Breast epithelium (tissue), 3 donors: ENCODE data around the gene HAND2.

Experiments used
- POLR2A ChIP-seq: fragments of 450-650 bp; IDR thresholded peaks from one replicate; pipeline ENCODE4 v1.6.1; 2016; ENCODE audit warnings: antibody characterized with exemption, mild to moderate bottlenecking, moderate library complexity
- POLR2AphosphoS5 ChIP-seq, 3 donors: sonication (generic); formaldehyde crosslinking; IDR thresholded peaks; one replicate each; pipeline ENCODE4 v1.6.1; 2017; ENCODE audit warnings: antibody characterized with exemption in 3 of 3
- TF ChIP-seq, protein P1 (sequence below), 3 donors: fragments of 450-650 bp; IDR thresholded peaks; one replicate each; pipeline ENCODE4 v1.5.1; 2016 to 2017; ENCODE audit warnings: antibody characterized with exemption in 3 of 3, mild to moderate bottlenecking in 3 of 3, moderate library complexity in 3 of 3

- no peak for TF ChIP-seq POLR2A
- TF ChIP-seq, protein P1, sequence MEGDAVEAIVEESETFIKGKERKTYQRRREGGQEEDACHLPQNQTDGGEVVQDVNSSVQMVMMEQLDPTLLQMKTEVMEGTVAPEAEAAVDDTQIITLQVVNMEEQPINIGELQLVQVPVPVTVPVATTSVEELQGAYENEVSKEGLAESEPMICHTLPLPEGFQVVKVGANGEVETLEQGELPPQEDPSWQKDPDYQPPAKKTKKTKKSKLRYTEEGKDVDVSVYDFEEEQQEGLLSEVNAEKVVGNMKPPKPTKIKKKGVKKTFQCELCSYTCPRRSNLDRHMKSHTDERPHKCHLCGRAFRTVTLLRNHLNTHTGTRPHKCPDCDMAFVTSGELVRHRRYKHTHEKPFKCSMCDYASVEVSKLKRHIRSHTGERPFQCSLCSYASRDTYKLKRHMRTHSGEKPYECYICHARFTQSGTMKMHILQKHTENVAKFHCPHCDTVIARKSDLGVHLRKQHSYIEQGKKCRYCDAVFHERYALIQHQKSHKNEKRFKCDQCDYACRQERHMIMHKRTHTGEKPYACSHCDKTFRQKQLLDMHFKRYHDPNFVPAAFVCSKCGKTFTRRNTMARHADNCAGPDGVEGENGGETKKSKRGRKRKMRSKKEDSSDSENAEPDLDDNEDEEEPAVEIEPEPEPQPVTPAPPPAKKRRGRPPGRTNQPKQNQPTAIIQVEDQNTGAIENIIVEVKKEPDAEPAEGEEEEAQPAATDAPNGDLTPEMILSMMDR (IDR thresholded peaks at IDR 0.05), result no peak
- TF ChIP-seq POLR2AphosphoS5 (IDR thresholded peaks at IDR 0.05), result no peak
These were observed 28.4 kb downstream of the HAND2 start for GRCh38 chr4:173501592-173502150.
